B cell (primary cell): Measurements from ENCODE around the gene VCPKMT.

Experiments used
- EZH2 ChIP-seq: IDR thresholded peaks from 2 replicates; pipeline ENCODE4 v1.6.1; 2012; ENCODE audit warnings: borderline replicate concordance, low read depth, mild to moderate bottlenecking, moderate library complexity, low read length; ENCODE audit not compliant: insufficient read depth, poor library complexity, severe bottlenecking
- TF ChIP-seq, protein P1 (sequence below): fragments of 200-600 bp; IDR thresholded peaks from one replicate; pipeline ENCODE4 v1.8.0; 2022; ENCODE audit warnings: antibody characterized with exemption, mild to moderate bottlenecking

DNA sequence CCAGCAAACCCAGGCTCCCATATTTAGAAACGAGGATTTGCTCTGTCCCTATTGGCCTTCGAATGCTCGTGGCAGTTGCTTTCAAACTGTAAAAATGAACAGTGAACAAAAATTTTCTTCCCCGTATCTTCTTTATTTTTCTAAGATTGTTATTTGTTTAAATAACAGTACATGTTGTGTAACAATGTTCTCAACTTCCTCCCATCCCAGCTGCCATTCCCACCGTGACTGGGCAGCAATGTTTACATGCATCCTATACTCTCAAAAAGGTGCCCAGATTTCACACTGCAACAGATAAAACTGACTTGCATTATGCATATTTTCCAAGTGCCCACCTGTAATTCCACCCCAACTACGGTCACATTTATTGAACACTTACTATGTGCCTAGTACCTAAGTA lies 12.8 kb downstream of the VCPKMT start:
- TF ChIP-seq, protein P1, sequence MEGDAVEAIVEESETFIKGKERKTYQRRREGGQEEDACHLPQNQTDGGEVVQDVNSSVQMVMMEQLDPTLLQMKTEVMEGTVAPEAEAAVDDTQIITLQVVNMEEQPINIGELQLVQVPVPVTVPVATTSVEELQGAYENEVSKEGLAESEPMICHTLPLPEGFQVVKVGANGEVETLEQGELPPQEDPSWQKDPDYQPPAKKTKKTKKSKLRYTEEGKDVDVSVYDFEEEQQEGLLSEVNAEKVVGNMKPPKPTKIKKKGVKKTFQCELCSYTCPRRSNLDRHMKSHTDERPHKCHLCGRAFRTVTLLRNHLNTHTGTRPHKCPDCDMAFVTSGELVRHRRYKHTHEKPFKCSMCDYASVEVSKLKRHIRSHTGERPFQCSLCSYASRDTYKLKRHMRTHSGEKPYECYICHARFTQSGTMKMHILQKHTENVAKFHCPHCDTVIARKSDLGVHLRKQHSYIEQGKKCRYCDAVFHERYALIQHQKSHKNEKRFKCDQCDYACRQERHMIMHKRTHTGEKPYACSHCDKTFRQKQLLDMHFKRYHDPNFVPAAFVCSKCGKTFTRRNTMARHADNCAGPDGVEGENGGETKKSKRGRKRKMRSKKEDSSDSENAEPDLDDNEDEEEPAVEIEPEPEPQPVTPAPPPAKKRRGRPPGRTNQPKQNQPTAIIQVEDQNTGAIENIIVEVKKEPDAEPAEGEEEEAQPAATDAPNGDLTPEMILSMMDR, result no peak
- no peak for TF ChIP-seq EZH2
